Motor neuron (in vitro differentiated cells): ENCODE measurements around the gene PITPNC1. TPM values are rescaled to one million over a fixed set of nuclear protein-coding genes. Genes with fewer than 3 reads are reported as not detected.
"Not testable (repeated sequence)": the region's sequence is repeated elsewhere in the genome, so short reads cannot be mapped to it uniquely, and the experiment has no call there.

Experiments
- ATAC-seq, 8 experiments: fragments of 200-7000 bp; cut with Tn5 transposase; replicated peaks in 6 of 8; 2 replicates each; pipeline ENCODE4 v1.8.0; 2021; ENCODE audit warnings: mild to moderate bottlenecking in 8 of 8, moderate library complexity in 8 of 8
- H3K27ac ChIP-seq, 2 donors: fragments of 250-450 bp; sonication (Bioruptor Pico); 2 replicates each; pipeline ENCODE4 v1.9.0; 2021; ENCODE audit warnings: antibody characterized with exemption in 2 of 2, mild to moderate bottlenecking in 2 of 2, moderate library complexity in 1 of 2
- H3K4me1 ChIP-seq, 2 donors: fragments of 250-450 bp; sonication (Bioruptor Pico); replicated peaks in 1 of 2; 2 replicates each; pipeline ENCODE4 v1.6.1; 2021; ENCODE audit warnings: antibody characterized with exemption in 2 of 2, mild to moderate bottlenecking in 2 of 2, moderate library complexity in 1 of 2
- H3K4me3 ChIP-seq, 5 donors: fragments of 250-450 bp; sonication (Bioruptor Pico); 2 replicates each; pipeline ENCODE4 v1.9.0; 2021; ENCODE audit warnings: antibody characterized with exemption in 5 of 5, mild to moderate bottlenecking in 5 of 5, moderate library complexity in 4 of 5
- WGBS, 10 experiments: fragments of 450-650 bp; shearing (Covaris generic); methylation state at CpG; one replicate each; pipeline ENCODE4 v1.0.0; 2022; 5-methylcytosine and 5-hydroxymethylcytosine counted together
- in situ Hi-C, 9 experiments: fragments of 400-800 bp; cut with MboI; loops; one replicate each; pipeline ENCODE4 v1.15.0; 2021; ENCODE audit warnings: low sequenced_read_pairs in 9 of 9, low pct_unique_long_range_greater_than_20kb in 2 of 9; ENCODE audit not compliant: unreplicated experiment in 9 of 9
- total RNA-seq, 8 experiments: library from RNA; unstranded; fragments of 300-600 nt; gene quantifications; 2 replicates each; pipeline versions ENCODE4 v1.2.3 to v1.2.4, GENCODE V29; 2022

The PITPNC1 gene
- total RNA-seq, 8 experiments from 2014 or later: 8.8 to 67.0 (median 19.7) TPM

GRCh38 chr17:67491009-67491680 lies 114.1 kb downstream of the PITPNC1 start:
- no peak overlapping the region for H3K27ac ChIP-seq
- H3K4me3 ChIP-seq: peak overlapping the region in 1 of 5 donors; percentile 16
- in situ Hi-C loops: loop anchor here in 2 of 9 experiments (25.0 kb wide), 1 partner anchor 104 kb away; the partner anchor contains the start of gene PITPNC1 (in 2 of the 2)
- peak; percentile 93 to 99 (median 96) for ATAC-seq
- H3K4me1 ChIP-seq: peaks cover 32 to 37% of the 10 kb centered on the region in 2 donors
- WGBS, 10 experiments: 0 to 96% (median 63%) methylated on average over 1 to 15 of the region's 18 CpGs; no CpG with 5 or more reads in 2 of the 10 experiments

DNA sequence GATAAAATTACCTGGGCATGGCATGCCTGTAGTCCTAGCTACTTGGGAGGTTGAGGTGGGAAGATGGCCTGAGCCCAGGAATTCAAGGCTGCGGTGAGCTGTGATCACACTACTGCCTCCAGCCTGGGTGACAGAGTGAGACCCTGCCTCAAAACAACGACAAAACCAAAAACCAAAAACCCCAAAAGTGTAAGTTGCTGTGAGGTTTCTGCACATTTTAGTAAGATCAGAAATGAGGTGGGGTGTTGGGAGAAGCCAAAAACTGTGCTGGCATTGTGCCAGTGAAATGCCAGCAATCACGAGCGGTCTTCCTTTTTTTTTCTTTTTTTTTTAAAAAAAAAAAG lies 114.6 kb downstream of the PITPNC1 start:
- WGBS, 10 experiments: 20 to 100% (median 88%) methylated on average over 1 to 3 of the region's 4 CpGs; no CpG with 5 or more reads in 2 of the 10 experiments
- peaks cover 32 to 37% of the 10 kb centered on the region in 2 donors for H3K4me1 ChIP-seq
- no peak overlapping the region for H3K27ac ChIP-seq
- no peak overlapping the region for H3K4me3 ChIP-seq
- no peak for ATAC-seq
- in situ Hi-C loops: loop anchor here in 2 of 9 experiments (25.0 kb wide), 1 partner anchor 104 kb away; the partner anchor contains the start of gene PITPNC1 (in 2 of the 2)

GRCh38 chr17:67492251-67492740 lies 115.2 kb downstream of the PITPNC1 start:
- Histone ChIP-seq H3K27ac (no peak overlapping the region), H3K4me3 (no peak overlapping the region), H3K4me1 (peaks cover 32 to 37% of the 10 kb centered on the region in 2 donors)
- ATAC-seq: no peak
- in situ Hi-C loops: loop anchor here in 2 of 9 experiments (25.0 kb wide), 1 partner anchor 105 kb away; the partner anchor contains the start of gene PITPNC1 (in 2 of the 2)
- WGBS, 10 experiments: 42 to 80% (median 72%) methylated on average over 2 to 3 of the region's 5 CpGs; no CpG with 5 or more reads in 6 of the 10 experiments

DNA sequence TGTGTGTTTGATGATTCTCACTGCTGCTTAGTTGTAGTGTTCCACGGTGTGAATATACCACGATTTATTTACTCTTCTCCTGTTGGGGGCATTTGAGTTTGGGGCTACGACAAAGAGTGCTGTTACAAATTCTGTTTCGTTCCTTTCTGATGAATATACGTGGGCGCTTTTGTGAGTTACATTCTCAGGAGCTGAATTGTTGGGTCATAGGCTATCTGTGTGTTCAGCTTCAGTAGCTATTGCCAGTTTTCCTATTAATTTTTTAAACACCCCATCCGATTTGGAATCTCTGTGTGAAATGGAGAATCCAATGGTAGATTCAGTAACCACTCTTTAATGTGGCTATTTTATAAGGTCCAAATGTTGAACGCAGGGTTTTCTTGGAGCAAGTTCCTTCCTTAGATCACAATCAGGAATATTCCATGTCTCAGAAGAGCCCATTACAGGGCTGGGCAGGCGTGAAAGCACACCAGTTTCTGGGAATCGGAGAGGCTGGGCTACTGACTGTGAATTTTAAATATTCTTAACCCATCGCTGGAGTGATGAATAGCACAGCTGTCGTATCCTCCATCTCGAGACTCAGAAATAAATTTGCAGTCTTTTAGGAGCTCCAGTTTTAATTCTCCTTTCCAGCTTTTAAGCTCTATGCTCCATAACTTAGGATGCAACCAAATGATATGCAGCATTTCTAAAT lies 115.9 kb downstream of the PITPNC1 start:
- WGBS, 10 experiments: 0 to 83% (median 45%) methylated on average over 1 to 11 of the region's 13 CpGs
- Histone ChIP-seq H3K27ac (peak overlapping the region; percentile 11 to 47), H3K4me3 (peak overlapping the region in 1 of 5 donors; percentile 4), H3K4me1 (peaks cover 29 to 37% of the 10 kb centered on the region in 2 donors)
- ATAC-seq: peak in 6 of 8 experiments; percentile 26 to 78 (median 50)
- in situ Hi-C loops: loop anchor here in 2 of 9 experiments (25.0 kb wide), 1 partner anchor 106 kb away; the partner anchor contains the start of gene PITPNC1 (in 2 of the 2)

DNA sequence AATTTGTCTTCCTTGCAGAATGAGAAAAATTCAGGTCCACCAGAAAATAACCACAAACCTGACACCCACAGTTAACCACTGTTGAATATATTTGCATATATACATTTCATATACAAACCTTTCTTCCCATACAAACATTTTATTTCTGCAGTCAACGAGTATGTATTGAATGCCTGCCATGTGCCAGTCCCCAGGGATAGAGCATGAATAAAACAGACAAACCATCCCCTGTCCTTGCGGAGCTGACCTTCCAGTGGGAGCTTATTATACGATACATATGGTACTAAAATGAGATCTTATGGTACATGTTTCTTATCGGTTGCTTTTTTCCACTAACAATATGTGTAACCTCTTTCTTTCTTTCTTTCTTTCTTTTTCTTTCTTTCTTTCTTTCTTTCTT lies 116.7 kb downstream of the PITPNC1 start:
- H3K4me3 ChIP-seq: no peak overlapping the region
- 17 to 76% (median 45%) methylated on average over 1 to 4 of the region's 4 CpGs; no CpG with 5 or more reads in 1 of the 10 experiments for WGBS, 10 experiments
- peak overlapping the region; percentile 11 to 47 for H3K27ac ChIP-seq
- in situ Hi-C loops: loop anchor here in 2 of 9 experiments (25.0 kb wide), 1 partner anchor 107 kb away; the partner anchor contains the start of gene PITPNC1 (in 2 of the 2)
- peak in 3 of 8 experiments; percentile 34 to 55 (median 37) for ATAC-seq
- H3K4me1 ChIP-seq: peaks cover 26 to 37% of the 10 kb centered on the region in 2 donors

GRCh38 chr17:67495534-67495933 lies 118.5 kb downstream of the PITPNC1 start:
- peaks cover 23 to 33% of the 10 kb centered on the region in 2 donors for H3K4me1 ChIP-seq
- WGBS, 10 experiments: 93 to 100% (median 97%) methylated on average over 2 to 5 of the region's 5 CpGs
- not testable (repeated sequence) for H3K4me3 ChIP-seq, H3K27ac ChIP-seq, ATAC-seq
- in situ Hi-C loops: loop anchor here in 2 of 9 experiments (25.0 kb wide), 1 partner anchor 108 kb away; the partner anchor contains the start of gene PITPNC1 (in 2 of the 2)

DNA sequence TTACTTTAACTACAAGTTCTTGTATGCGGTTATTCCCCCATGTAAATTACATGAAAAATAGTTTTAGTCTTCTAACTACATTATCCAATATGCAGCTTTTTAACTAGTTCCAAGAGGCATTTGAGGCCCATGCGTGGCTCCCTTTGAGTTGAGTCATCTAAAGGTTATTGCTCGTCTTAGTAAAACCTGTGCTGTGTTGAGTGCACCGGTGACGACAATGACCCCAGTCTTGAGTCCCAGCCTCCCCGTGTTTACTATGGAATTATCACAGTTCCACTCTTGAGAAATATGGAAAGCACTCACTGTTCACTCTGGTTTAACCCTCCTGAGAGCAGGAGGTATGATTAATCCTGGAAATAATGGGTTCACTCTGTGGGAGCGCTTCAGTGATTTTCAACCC lies 119.2 kb downstream of the PITPNC1 start:
- H3K27ac ChIP-seq: no peak overlapping the region
- no peak overlapping the region for H3K4me3 ChIP-seq
- in situ Hi-C loops: loop anchor here in 2 of 9 experiments (25.0 kb wide), 1 partner anchor 109 kb away; the partner anchor contains the start of gene PITPNC1 (in 2 of the 2)
- no peak for ATAC-seq
- 50 to 100% (median 70%) methylated on average over 2 to 7 of the region's 7 CpGs; no CpG with 5 or more reads in 2 of the 10 experiments for WGBS, 10 experiments
- H3K4me1 ChIP-seq: peaks cover 15 to 26% of the 10 kb centered on the region in 2 donors

DNA sequence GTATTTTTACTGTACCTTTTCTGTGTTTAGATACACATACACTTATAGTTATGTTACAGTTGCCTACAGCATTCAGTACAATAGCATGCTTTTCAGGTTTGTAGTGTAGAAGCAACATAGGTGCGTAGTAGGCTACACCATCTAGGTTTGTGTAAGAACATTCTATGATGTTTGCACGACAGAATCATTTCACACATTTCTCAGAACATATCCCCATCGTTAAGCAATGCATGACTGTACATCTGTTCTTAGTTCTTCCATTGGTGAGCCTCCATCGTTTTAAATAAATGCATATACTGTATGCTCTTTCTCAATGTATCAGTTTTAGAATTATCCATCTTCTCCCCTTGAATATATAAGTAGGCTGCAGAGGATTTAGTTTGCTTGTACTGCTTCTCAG lies 122.6 kb downstream of the PITPNC1 start:
- in situ Hi-C loops: loop anchor here in 2 of 9 experiments (25.0 kb wide), 1 partner anchor 112 kb away; the partner anchor contains the start of gene PITPNC1 (in 2 of the 2)
- ATAC-seq: peak in 1 of 8 experiments; percentile 31
- WGBS, 10 experiments: 20 to 100% (median 98%) methylated on average over 1 to 4 of the region's 4 CpGs
- Histone ChIP-seq H3K27ac (no peak overlapping the region), H3K4me1 (no peaks in the 10 kb centered on the region), H3K4me3 (no peak overlapping the region)

DNA sequence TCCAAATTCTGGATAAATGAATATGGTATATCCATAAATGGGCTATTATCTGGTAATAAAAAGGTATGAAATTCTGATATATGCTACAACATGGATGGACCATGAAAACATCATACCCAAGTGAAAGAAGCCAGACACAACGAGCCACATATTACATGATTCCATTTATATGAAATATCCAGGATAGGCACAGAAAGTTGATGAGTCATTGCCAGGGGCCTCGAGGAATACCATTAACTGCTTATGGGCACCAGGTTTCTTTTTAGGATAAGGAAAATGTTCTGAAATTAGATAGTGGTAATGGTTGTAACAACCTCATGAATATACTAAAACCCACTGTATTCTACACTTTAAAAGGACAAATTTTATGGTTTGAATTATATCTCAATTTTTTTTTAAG lies 123.2 kb downstream of the PITPNC1 start:
- WGBS, 10 experiments: 0 to 100% (median 72%) methylated on average over 1 to 2 of the region's 2 CpGs
- in situ Hi-C loops: no loop called here
- H3K27ac ChIP-seq: no peak overlapping the region
- ATAC-seq: no peak
- no peak overlapping the region for H3K4me3 ChIP-seq
- H3K4me1 ChIP-seq: no peaks in the 10 kb centered on the region

DNA sequence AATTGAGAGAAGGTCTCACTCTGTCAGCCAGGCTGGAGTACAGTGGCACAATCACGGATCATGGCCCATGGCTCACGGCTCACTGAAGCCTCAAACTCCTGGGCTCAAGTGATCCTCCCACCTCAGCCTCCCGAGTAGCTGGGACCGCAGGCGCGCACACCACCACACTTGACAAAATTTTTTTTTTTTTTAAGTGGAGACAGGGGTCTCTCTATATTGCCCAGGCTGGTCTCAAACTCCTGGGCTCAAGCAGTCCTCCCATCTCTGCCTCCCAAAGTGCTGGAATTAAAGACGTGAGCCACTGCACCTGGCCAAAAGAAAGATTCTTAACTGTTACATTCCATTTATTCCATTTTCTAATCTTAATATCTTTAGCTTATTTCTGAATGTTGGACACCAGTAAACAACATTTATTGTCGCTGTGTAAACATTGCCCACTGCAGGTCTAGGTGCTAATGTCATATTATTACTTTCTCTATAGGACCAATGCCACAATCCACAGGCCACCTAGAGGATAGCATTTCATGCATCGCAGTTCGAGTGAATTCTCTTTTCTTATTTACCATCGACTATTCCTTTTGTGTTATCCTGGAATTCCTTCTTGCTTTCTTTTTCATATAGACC lies 123.7 kb downstream of the PITPNC1 start:
- Histone ChIP-seq H3K27ac (no peak overlapping the region), H3K4me1 (no peaks in the 10 kb centered on the region), H3K4me3 (no peak overlapping the region)
- ATAC-seq: no peak
- 89 to 100% (median 94%) methylated on average over 3 to 10 of the region's 11 CpGs for WGBS, 10 experiments
- in situ Hi-C loops: no loop called here

- Histone ChIP-seq H3K27ac (no peak overlapping the region), H3K4me3 (no peak overlapping the region), H3K4me1 (no peaks in the 10 kb centered on the region)
- ATAC-seq: peak in 3 of 8 experiments; percentile 36 to 83 (median 51)
- in situ Hi-C loops: no loop called here
- 60 to 90% (median 83%) methylated on average over 1 to 3 of the region's 3 CpGs; no CpG with 5 or more reads in 1 of the 10 experiments for WGBS, 10 experiments
Measured at GRCh38 chr17:67502151-67502550, 125.1 kb downstream of the PITPNC1 start.

GRCh38 chr17:67503184-67503583 lies 126.1 kb downstream of the PITPNC1 start:
- H3K4me1 ChIP-seq: no peaks in the 10 kb centered on the region
- H3K27ac ChIP-seq: no peak overlapping the region
- ATAC-seq: peak in 3 of 8 experiments; percentile 67 to 75 (median 71)
- 0 to 100% (median 67%) methylated on average over 1 of the region's 1 CpG; no CpG with 5 or more reads in 5 of the 10 experiments for WGBS, 10 experiments
- in situ Hi-C loops: no loop called here
- no peak overlapping the region for H3K4me3 ChIP-seq
